ENCODE measurements around the gene SETBP1.

Gene SETBP1

DNA sequence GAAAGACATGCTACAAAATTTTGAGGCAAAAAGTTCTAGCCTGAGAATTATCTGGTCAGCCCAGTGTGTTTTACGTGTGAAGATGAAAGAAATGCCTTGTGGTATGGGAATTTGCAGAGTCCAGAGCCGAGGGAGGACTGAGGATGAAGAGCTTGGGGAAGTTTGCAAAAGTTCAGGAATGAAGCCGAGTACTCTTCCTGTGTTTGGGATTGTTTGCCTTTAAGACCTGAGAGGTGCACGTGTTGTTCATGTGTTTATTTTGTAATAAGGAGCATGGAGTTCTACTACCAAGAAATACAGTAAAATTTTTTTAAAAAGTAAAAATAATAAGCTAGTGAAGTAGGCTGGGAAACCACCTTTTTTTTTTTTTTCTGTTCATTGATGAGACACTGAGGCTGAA, 14.8 kb downstream of the SETBP1 start:
- no peak overlapping the region for H3K4me3 ChIP-seq (ENCODE audit: low read depth, low read length)
- DNase-seq (ENCODE audit: low read depth) = no peak
- TF ChIP-seq, protein P1, sequence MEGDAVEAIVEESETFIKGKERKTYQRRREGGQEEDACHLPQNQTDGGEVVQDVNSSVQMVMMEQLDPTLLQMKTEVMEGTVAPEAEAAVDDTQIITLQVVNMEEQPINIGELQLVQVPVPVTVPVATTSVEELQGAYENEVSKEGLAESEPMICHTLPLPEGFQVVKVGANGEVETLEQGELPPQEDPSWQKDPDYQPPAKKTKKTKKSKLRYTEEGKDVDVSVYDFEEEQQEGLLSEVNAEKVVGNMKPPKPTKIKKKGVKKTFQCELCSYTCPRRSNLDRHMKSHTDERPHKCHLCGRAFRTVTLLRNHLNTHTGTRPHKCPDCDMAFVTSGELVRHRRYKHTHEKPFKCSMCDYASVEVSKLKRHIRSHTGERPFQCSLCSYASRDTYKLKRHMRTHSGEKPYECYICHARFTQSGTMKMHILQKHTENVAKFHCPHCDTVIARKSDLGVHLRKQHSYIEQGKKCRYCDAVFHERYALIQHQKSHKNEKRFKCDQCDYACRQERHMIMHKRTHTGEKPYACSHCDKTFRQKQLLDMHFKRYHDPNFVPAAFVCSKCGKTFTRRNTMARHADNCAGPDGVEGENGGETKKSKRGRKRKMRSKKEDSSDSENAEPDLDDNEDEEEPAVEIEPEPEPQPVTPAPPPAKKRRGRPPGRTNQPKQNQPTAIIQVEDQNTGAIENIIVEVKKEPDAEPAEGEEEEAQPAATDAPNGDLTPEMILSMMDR (IDR thresholded peaks at IDR 0.05; ENCODE audit: low read depth, low read length, missing control alignments) = no peak

DNA sequence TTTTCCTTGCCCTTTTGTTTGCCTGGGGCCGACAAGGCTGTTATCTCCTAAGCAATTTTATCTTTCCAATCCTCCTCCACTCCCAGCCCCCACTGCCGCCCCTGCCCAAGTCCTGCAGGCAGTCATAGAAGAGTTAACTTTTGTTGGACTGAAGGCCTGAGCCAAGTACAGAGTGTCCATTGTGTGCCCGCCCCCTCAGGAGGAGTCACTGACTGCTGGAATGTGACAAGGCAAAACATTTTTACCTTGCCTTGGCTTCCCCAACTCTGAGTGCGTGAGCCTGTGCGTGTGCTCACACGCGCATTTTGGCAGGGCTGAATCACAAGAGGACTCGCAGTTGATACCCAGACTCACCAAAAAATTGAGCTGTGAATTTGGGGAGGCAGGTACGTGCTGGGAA, 16.2 kb downstream of the SETBP1 start:
- no peak for DNase-seq (ENCODE audit: low read depth)
- no peak overlapping the region for H3K4me3 ChIP-seq (ENCODE audit: low read depth, low read length)
- TF ChIP-seq, protein P1 (IDR thresholded peaks at IDR 0.05; ENCODE audit: low read depth, low read length, missing control alignments) = no peak

DNA sequence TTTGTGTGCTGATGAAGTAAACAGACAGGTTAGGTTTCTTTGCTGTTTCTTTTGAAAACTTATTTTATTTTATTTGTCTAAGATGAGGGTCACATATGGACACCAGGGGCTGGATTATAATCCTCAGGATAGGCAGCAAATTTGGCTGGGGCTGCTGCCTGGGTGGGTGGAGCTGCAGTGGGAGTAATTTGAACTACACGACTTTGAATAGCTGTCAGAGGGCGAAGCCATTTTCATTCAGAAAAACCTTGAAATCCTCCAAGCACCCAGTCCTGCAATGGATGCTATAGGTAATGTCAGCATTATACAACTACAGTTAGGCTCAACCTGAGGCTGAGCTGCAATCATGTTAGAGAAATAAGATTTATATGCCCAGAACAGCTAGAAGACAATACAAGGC, 16.6 kb downstream of the SETBP1 start:
- H3K4me3 ChIP-seq (ENCODE audit: low read depth, low read length) = no peak overlapping the region
- TF ChIP-seq, protein P1 (IDR thresholded peaks at IDR 0.05; ENCODE audit: low read depth, low read length, missing control alignments) = no peak
- no peak for DNase-seq (ENCODE audit: low read depth)

DNA sequence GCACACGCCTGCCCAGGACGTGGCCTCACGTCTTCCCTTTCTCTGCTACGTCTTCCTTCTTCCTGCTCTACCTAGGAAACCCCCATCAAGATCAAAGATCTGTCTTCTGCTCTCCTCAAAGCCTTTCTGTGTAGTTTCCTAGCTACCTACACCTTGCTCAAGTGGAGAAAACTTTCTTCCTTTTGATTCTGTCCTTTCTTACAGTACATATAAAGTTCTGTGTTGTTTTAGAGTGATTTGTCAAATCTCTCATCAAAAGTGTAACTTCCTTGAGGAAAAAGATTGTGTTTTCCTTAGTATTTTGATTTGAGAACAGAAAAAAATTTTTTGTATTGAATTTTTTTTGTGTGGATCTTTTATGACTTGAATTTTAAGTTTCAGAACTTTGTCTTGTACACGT, 17.8 kb downstream of the SETBP1 start:
- no peak overlapping the region for H3K4me3 ChIP-seq (ENCODE audit: low read depth, low read length)
- TF ChIP-seq, protein P1 (IDR thresholded peaks at IDR 0.05; ENCODE audit: low read depth, low read length, missing control alignments) = no peak
- no peak for DNase-seq (ENCODE audit: low read depth)

DNA sequence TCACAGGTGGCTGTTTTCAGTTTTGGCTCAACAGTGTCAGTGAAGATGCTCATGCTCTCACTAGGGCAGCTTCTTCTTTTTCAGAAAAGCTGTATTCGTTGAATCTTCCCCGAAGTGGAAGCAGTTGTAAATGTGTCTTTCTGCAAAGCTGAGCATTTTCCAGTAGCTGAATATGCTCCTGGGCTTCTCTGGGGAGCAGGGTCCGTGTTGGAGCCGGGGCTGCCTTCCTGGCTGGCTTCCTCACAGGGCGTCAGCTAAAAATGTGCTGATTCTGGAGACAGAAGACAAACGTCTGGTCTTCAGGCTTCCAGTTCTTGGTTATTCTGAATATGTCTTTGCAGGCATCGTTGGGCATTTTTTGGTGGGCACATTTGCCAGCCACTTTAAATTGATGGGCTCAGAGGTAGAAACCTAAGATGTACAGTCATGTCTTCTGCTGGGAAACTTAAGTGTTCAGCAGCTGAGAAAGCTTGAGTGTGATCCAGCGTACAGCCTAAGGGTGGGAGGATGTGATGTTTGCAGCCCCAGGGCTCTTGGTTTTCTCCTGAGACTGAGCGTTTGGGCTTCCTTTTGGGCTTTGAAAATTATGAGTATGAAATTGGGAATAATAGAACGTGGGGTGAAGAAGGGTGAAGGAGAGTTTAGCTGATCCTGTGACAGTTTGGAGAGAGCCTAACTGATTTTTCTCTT, 19.0 kb downstream of the SETBP1 start:
- no peak for DNase-seq (ENCODE audit: low read depth)
- H3K4me3 ChIP-seq (ENCODE audit: low read depth, low read length) = no peak overlapping the region
- TF ChIP-seq, protein P1 (IDR thresholded peaks at IDR 0.05; ENCODE audit: low read depth, low read length, missing control alignments) = no peak

DNA sequence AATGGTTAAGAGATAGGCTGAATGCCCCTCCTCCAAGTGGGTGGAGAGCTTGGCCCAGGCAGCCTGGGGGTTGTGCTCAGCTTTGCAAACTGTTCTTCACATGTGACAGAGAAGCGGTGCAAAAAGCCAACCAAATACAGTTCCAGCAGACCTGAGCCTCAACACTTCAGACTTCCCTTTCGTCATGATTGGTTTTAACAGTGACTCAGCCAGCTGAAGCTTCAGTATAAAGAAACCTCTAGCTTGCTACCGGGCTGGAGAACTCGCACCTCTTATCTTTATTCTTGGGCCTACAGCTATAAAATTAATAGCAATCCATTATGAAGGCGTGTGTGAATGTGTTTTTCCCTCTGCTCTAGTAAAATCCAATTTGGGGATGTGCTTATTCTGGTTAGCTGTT, 20.0 kb downstream of the SETBP1 start:
- no peak for DNase-seq (ENCODE audit: low read depth)
- TF ChIP-seq, protein P1 (IDR thresholded peaks at IDR 0.05; ENCODE audit: low read depth, low read length, missing control alignments) = no peak
- no peak overlapping the region for H3K4me3 ChIP-seq (ENCODE audit: low read depth, low read length)

DNA sequence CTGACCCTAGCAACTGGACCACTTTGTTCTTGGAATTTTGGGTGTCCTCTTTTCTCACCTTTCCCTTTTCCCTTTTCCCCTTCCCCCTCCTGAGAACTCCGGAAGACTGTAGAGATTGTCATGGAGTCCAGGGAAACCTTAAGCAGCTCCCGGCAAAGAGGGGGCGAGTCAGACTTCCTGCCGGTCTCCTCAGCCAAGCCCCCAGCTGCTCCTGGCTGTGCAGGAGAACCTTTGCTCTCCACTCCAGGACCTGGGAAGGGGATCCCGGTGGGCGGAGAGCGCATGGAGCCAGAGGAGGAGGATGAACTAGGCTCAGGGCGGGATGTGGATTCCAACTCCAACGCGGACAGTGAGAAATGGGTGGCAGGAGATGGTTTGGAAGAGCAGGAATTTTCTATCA, 20.5 kb downstream of the SETBP1 start:
- TF ChIP-seq, protein P1 (IDR thresholded peaks at IDR 0.05; ENCODE audit: low read depth, low read length, missing control alignments) = no peak
- H3K4me3 ChIP-seq (ENCODE audit: low read depth, low read length) = no peak overlapping the region
- no peak for DNase-seq (ENCODE audit: low read depth)

All from GM12864 (cell line).